ENCODE data around the gene NPFF. TPM values are rescaled to one million over a fixed set of nuclear protein-coding genes. Genes with fewer than 3 reads are reported as not detected.

The NPFF gene
- total RNA-seq, 4 donors from 2014 or later = not detected

DNA sequence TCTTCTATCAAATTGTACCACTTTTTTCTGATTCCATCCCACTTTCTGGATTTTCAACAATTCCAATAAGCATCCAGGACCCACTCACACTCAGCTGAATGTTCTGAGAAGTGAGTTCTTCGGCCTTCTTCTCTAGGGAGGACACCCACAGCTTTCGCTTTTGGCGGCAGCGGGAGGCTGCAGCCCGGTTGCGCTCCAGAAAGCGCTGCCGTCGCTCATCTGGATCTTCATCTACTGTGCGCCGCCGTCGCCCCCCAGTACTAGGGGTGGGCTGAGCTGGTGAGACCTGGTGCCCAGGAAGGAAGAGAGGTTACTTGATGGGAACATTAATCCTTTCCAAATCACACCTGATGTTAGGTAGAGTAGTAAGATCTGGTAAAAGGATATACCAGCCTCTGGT, 17.2 kb upstream of the NPFF start:
- Histone ChIP-seq H3K27ac (no peak overlapping the region), H3K27me3 (no peaks in the 10 kb centered on the region), H3K9me3 (no peaks in the 10 kb centered on the region), H3K36me3 (peaks cover 0 to 100% (median 18%) of the 10 kb centered on the region in 3 donors), H3K4me1 (no peaks in the 10 kb centered on the region), H3K4me3 (no peak overlapping the region)
- WGBS, 2 donors = 92 to 95% methylated on average over 13 of the region's 13 CpGs
- DNase-seq (ENCODE audit: low spot score in 2 of 2) = no peak
- TF ChIP-seq, protein P1, sequence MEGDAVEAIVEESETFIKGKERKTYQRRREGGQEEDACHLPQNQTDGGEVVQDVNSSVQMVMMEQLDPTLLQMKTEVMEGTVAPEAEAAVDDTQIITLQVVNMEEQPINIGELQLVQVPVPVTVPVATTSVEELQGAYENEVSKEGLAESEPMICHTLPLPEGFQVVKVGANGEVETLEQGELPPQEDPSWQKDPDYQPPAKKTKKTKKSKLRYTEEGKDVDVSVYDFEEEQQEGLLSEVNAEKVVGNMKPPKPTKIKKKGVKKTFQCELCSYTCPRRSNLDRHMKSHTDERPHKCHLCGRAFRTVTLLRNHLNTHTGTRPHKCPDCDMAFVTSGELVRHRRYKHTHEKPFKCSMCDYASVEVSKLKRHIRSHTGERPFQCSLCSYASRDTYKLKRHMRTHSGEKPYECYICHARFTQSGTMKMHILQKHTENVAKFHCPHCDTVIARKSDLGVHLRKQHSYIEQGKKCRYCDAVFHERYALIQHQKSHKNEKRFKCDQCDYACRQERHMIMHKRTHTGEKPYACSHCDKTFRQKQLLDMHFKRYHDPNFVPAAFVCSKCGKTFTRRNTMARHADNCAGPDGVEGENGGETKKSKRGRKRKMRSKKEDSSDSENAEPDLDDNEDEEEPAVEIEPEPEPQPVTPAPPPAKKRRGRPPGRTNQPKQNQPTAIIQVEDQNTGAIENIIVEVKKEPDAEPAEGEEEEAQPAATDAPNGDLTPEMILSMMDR (IDR thresholded peaks at IDR 0.05) = no peak
- TF ChIP-seq EP300 (IDR thresholded peaks at IDR 0.05) = no peak
- TF ChIP-seq POLR2A (IDR thresholded peaks at IDR 0.05) = no peak

DNA sequence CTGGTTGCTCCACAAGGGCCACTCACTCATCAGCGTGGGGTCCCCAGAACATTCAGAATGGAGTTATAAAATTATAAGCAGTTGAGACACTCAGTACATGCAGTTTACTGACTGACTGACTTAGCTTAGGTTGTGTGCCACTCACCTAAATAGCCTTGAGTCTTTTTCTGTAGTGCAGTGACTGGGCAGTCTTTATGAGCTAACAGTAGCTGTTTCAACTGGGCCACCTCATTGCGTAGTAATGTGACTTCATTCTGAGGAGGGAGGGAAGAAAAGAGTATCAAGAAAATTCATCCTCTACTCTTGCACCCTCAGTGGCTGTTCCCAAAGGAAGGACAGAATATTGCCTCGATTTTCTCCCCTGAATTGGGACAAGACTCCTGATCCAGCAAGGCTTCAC, 15.8 kb upstream of the NPFF start:
- TF ChIP-seq, protein P1 (IDR thresholded peaks at IDR 0.05) = no peak
- TF ChIP-seq EP300 (IDR thresholded peaks at IDR 0.05) = no peak
- TF ChIP-seq POLR2A (IDR thresholded peaks at IDR 0.05) = no peak
- no peak for DNase-seq (ENCODE audit: low spot score in 2 of 2)
- no peaks in the 10 kb centered on the region for H3K4me1 ChIP-seq
- peaks cover 0 to 100% (median 18%) of the 10 kb centered on the region in 3 donors for H3K36me3 ChIP-seq
- no peaks in the 10 kb centered on the region for H3K9me3 ChIP-seq
- 95% methylated on average over 3 of the region's 3 CpGs for WGBS, 2 donors
- H3K27me3 ChIP-seq = no peaks in the 10 kb centered on the region
- H3K4me3 ChIP-seq = no peak overlapping the region
- no peak overlapping the region for H3K27ac ChIP-seq

DNA sequence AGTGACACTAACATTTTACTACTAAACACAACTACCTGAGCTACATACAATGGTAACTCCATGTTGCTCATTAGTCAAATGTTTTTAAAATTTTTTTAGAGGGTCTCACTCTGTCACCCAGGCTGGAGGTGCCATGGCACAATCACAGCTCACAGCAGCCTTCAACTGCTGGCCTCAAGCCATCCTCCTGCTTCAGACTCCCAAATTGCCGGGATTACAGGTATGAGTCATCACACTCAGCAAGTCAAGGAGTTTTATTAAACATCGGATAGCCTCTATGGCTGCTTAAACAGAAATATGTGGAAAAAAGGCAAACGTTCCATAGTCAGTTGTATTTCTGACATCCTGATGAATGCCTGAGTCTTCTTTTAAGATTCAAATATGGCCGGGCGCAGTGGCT, 11.1 kb upstream of the NPFF start:
- H3K4me3 ChIP-seq = no peak overlapping the region
- no peak for DNase-seq (ENCODE audit: low spot score in 2 of 2)
- H3K4me1 ChIP-seq = no peaks in the 10 kb centered on the region
- no peaks in the 10 kb centered on the region for H3K9me3 ChIP-seq
- TF ChIP-seq POLR2A (IDR thresholded peaks at IDR 0.05) = no peak
- TF ChIP-seq, protein P1 (IDR thresholded peaks at IDR 0.05) = no peak
- TF ChIP-seq EP300 (IDR thresholded peaks at IDR 0.05) = no peak
- 85 to 88% methylated on average over 5 of the region's 5 CpGs for WGBS, 2 donors
- H3K27me3 ChIP-seq = no peaks in the 10 kb centered on the region
- no peak overlapping the region for H3K27ac ChIP-seq
- peaks cover 0 to 100% (median 27%) of the 10 kb centered on the region in 3 donors for H3K36me3 ChIP-seq

DNA sequence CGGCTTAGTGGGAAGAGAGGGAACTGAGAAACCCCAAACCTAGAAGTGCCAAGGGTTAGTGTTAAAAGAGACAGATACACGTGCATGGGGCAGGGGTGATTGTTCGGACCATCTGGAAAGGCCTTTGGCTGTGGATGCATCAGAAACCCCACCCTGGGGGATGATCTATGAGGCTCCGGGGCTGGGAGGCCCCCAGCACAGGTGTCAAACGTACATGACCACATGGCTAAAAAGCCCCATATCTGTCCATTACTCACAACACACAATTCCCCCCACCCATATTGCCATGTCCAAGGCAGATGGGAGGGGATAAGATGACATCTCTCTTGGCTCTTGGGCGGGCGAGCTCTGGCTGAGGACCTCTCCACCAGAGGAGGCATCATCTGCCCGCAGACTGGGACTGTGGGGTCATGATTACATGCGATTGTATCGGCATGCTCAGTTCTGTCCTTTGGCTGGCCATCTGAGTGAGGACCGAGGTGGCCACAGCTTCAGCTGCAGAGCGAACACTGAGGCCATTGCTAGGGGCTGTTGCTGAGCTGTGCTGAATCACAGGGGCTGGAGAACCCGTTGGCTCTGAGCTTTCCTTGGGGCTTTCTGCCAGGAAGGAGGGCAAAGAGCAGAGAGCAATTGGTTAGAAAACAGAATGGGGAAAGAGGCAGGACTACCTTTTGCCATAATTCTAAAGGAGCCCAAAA, 9.6 kb upstream of the NPFF start:
- TF ChIP-seq POLR2A (IDR thresholded peaks at IDR 0.05) (no peak), EP300 (IDR thresholded peaks at IDR 0.05) (no peak)
- TF ChIP-seq, protein P1 (IDR thresholded peaks at IDR 0.05) = no peak
- H3K9me3 ChIP-seq = no peaks in the 10 kb centered on the region
- no peak overlapping the region for H3K27ac ChIP-seq
- DNase-seq (ENCODE audit: low spot score in 2 of 2) = no peak
- WGBS, 2 donors = 83% methylated on average over 13 of the region's 13 CpGs
- no peaks in the 10 kb centered on the region for H3K27me3 ChIP-seq
- H3K36me3 ChIP-seq = peaks cover 0 to 100% (median 24%) of the 10 kb centered on the region in 3 donors
- H3K4me1 ChIP-seq = no peaks in the 10 kb centered on the region
- no peak overlapping the region for H3K4me3 ChIP-seq

DNA sequence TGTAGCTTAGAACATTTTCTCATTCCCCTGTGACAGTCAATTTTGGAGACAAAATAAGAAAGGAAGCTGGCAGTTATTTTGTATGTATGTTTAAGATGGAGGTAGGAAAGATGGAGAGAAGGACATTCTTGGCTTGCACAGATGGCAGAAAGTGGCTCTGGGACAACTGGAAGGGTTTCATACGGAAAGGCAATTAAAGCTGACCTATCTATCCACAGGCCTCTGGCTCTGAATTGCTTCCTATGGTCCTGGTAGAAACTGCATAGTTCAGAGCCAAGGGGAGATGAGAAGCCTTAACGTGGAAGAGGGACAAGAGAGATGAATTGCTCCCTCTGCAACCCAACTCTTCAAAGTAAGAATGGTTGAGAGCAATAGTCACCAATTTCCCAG, 8.0 kb upstream of the NPFF start:
- Histone ChIP-seq H3K36me3 (peaks cover 0 to 100% (median 24%) of the 10 kb centered on the region in 3 donors), H3K27ac (no peak overlapping the region)

More for the DNA sequence above, 8.0 kb upstream of the NPFF start:
- 61 to 65% methylated on average over 2 of the region's 2 CpGs for WGBS, 2 donors
- Histone ChIP-seq H3K4me1 (no peaks in the 10 kb centered on the region), H3K4me3 (no peak overlapping the region), H3K27me3 (no peaks in the 10 kb centered on the region), H3K9me3 (no peaks in the 10 kb centered on the region)
- TF ChIP-seq, protein P1 (IDR thresholded peaks at IDR 0.05) = no peak
- no peak for TF ChIP-seq EP300 (IDR thresholded peaks at IDR 0.05)
- no peak for TF ChIP-seq POLR2A (IDR thresholded peaks at IDR 0.05)
- DNase-seq (ENCODE audit: low spot score in 2 of 2) = no peak
